NOMO-1 treated with DMSO at 0.1 percent for 48 hours (cell line): ENCODE data around the gene RASD2.

Source experiments
- DNase-seq: peaks from one replicate; lab custom pipeline; 2025; ENCODE audit not compliant: unreplicated experiment; lab: John Stamatoyannopoulos, UW

The RASD2 gene

GRCh38 chr22:35558031-35558430 is 17.4 kb downstream of the RASD2 start:
- DNase-seq: no peak

GRCh38 chr22:35558719-35559118 is 18.1 kb downstream of the RASD2 start:
- DNase-seq: no peak

GRCh38 chr22:35559354-35560005 is 18.8 kb downstream of the RASD2 start:
- DNase-seq: no peak

GRCh38 chr22:35560366-35560765 is 19.7 kb downstream of the RASD2 start:
- DNase-seq: no peak

DNA sequence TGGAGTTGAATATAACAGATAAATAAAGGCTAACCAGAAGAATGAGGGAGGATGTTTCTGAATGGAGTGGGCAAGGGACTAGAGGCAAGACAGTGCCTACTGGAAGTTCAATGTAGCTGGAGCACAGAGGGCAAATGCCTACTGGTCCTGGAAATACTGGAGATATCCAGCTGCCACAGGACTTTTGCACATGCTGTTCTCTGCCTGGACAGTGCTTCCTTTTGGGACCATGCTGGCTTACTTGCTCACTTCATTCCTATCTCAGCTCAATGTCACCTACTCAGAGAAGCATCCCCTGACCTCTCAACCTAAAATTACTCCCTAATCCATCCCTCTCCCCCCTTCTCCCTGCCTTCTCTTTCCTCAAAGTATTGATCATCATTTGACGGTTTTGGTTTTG is 20.2 kb downstream of the RASD2 start:
- DNase-seq: no peak

GRCh38 chr22:35561796-35562526 is 21.3 kb downstream of the RASD2 start:
- DNase-seq: no peak

GRCh38 chr22:35563211-35563610 is 22.6 kb downstream of the RASD2 start:
- no peak for DNase-seq

DNA sequence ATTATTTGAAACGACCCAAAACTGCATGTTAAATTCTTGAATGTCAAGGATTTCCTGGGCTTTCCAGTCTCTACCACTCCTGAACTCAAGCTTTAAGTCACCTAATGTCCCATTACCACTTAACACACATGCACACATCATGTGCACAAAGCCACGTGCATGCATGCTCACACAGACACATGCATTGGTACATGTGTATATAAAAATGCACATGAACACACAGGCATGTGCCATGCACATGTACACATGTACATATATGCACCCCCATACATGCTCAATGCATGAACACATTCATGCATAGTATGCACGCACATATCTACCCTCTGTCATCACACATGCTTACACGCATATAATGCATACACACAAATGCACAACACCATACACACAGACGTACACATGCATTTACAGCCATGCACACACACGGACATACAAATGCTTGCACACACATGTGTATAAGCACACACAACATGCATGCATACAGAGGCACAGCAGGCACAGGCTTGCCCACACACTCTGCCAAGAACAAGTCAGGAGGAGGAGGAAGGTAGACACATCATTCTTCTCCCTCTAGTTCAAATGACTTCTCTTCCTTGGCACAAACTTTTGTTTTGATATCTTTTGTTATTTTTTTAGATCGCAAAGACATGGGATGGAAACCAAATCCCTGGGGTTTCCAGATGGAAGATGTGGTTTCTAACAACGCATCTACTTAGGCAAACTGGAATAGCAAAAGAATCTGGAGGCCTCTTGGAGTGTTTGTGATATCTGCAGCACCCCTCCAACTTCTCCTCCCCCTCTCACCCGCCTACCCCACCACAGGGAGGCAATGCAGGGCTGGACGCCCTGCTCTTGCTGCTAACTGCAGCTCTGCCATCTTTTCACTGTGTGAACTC is 24.6 kb downstream of the RASD2 start:
- no peak for DNase-seq

- DNase-seq: no peak
Observed at GRCh38 chr22:35567351-35568141, 26.9 kb downstream of the RASD2 start.

GRCh38 chr22:35568751-35569739 is 28.4 kb downstream of the RASD2 start:
- DNase-seq: no peak

DNA sequence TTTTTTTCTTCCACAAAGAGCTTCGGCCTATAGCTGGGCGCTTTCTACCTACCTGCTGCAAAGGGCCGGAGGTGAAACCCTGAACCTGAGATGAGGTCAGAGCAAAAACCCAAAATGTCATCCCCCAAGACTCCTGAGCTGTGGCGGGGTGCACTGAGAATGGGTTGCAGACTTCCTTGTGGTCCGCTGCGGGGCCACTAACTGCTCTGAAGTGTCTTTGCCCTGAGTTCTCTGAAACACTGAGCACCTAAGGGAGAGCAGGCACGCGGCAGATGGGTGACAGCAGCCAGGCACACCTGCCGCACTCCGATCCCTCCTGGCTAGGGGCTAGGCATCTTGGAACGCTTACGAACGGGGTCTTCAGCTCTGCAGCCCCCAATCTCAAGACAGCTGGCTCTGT is 29.3 kb downstream of the RASD2 start:
- DNase-seq: no peak

GRCh38 chr22:35570686-35571194 is 30.1 kb downstream of the RASD2 start:
- no peak for DNase-seq

GRCh38 chr22:35572556-35572955 is 31.9 kb downstream of the RASD2 start:
- no peak for DNase-seq

DNA sequence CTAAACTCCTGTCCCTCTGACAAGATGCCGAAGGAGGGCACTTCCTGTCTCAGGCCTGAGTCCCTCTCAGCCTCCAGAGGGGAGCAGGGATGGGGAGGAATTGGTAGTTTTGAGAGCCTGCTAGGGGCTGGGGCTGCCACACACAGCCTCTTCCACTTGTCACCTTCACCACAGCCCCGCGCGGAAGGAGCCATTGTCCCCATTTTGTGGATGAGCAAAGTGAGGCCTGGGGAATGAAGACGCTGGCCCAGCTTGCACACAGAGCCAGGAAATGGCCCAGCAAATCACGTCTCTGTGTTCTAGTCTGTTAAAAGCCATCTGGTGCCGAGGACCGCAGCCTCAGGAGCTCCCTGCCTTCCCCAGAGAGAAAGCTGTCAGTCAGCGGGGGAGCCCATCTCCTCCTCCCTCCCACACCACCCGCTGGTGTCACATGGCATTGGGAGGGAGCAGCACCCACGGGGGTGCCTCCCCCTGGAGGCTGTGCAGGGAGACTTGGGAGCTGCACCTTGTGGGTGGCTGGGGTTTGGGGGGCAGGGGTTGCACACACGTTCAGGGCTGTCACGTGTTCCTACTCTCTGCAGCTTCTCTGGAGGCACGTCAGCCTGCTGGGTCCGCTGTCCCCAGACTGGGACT is 34.6 kb downstream of the RASD2 start:
- DNase-seq: no peak

- no peak for DNase-seq
Observed at GRCh38 chr22:35576671-35577070, 36.0 kb downstream of the RASD2 start.

GRCh38 chr22:35577799-35578659 is 37.4 kb downstream of the RASD2 start:
- DNase-seq: no peak

DNA sequence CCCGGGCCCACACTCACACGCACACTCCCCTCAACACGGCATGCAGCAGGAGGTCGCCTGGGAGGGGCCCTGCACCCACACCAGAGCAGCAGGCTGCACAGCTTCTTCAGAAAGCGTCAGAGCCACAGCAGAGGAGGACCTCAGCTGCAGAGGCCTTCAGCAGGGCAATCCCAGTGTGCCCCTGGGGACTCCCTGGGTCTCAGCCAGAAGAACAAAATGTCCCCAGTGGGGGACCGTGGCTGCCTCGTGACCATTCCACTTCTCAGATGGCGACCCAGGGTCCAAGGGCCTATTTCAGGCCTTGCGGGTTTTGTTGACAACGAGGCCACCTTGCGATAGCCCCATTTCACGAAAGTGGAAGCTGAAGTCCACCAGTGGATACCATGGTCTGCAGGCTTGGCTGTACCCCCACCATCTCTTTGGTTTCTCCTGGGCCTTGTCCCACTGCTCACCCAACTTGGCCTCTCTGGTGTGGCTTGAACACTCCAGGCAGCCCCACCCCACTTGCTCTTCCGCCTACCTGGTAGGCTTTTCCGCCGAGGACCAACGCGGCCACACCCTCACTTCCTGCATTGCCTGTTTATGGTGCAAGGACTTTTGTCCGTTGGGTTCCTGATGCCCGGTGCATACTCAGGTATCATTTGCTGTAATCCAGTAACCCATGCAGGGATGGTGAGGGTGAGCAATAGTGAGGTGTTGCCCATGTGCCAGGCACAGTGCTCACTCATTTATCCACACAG is 38.4 kb downstream of the RASD2 start:
- DNase-seq: no peak
